ENCODE results near the gene SYNE1. TPM values are rescaled to one million over a fixed set of nuclear protein-coding genes. Genes with fewer than 3 reads are reported as not detected.
"Not testable (repeated sequence)": the region's sequence is repeated elsewhere in the genome, so short reads cannot be mapped to it uniquely, and the experiment has no call there.

SYNE1 gene
- polyA plus RNA-seq, 3 donors = 92.5 to 119 (median 93.6) TPM

DNA sequence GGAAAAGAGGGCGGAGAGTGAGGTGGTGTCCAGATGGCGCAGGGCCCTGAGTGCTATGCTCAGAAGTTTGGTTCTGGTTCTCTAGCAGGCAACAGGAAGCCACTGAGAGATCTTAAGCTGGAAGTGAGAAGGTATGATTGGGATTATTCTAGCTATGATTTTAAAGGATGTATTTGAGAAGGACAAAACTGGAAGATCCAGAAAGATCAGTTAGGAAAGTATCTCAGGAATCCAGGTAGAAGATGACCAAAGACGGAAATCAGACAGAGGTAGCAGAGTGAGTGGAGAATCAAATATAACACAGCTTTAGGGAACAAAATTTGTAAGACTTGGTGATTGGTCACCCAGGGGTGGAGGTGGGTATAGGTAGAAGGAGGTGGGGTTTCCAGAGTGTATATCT is 5.8 kb downstream of the SYNE1 start:
- DNase-seq = no peak

DNA sequence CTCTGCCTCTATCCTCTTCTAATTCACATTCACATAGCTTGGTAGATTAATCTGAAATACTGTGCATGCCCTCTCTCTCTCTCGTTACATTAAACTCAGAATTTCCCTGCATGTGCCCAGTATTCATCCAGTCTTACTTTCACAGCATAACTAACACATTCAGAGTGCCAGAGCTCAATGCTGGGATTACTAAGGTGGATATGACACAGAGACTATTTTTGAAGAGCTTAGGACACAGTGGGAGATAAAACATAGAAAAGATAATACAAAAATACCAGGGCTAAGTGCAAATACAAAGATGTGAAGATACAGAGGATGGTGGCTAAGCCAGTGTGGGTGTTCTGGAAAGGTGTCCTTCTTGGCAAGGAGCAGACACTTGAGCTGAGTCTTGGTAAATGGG is 6.3 kb downstream of the SYNE1 start:
- DNase-seq = no peak

GRCh38 chr6:152625213-152625612 is 11.9 kb downstream of the SYNE1 start:
- DNase-seq = no peak

DNA sequence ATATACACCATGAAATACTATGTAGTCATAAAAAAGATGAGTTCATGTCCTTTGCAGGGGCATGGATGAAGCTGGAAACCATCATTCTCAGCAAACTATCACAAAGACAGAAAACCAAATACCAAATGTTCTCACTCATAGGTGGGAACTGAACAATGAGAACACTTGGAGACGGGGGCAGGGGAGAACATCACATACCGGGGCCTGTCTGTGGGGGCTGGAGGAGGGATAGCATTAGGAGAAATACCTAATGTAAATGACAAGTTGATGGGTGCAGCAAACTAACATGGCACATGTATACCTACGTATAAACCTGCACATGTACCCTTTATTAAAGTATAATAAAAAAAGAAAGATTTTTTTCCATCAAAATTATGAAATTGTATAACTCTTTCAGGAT is 22.4 kb downstream of the SYNE1 start:
- DNase-seq = not testable (repeated sequence)

DNA sequence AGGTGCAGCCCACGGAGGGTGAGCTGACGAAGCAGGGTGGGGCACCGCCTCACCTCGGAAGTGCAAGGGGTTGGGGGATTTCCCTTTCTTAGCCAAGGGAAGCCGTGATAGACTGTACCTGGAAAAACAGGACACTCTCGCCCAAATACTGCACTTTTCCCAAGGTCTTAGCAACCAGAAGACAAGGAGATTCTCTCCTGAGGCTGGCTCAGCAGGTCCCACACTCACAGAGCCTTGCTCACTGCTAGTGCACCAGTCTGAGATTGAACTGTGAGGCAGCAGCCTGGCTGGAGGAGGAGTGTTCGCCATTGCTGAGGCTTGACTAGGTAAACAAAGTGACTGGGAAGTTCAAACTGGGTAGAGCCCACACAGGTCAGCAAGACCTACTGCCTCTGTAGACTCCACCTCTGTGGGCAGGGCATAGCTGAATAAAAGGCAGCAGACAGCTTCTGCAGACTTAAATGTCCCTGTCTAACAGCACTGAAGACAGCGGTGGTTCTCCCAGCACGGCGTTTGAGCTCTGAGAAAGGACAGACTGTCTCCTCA is 28.0 kb downstream of the SYNE1 start:
- DNase-seq = no peak

DNA sequence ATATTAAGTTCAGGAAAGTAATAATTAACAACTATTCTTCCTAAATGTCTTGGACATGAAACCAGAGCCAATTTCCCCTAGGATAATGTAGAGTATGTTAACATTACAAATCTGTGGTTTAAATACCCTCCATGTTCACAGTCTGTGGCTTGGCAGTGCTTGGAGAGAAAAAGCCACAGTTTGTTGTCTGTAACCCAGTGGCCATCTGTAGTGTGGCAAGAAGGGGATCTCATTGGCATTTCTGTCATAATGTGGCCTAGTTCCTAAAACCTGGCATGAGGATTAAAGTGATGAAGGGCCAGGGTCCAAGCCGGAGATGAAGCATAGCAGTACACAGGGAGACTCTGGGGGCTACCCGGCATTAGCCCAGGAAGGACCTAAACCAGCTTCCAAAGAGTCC is 31.2 kb downstream of the SYNE1 start:
- DNase-seq = no peak

DNA sequence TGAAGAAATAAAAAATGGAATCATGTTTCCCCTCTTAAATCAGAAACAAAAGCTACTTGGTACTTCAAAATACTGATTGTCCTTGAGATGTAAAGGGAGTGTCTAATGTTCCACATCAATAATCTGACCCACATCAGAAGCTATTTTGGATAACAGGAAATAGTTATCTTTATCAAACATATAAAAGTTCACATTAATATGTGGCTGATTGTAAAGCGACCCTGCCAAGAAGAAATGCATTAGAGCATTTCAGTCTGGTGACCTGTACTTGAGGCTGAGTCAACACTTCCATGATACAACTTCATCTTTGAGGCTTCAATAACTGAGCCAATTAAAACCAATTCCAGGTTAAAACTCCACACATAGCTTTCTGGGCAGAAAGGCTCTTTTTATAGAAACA is 31.8 kb downstream of the SYNE1 start:
- DNase-seq = no peak

DNA sequence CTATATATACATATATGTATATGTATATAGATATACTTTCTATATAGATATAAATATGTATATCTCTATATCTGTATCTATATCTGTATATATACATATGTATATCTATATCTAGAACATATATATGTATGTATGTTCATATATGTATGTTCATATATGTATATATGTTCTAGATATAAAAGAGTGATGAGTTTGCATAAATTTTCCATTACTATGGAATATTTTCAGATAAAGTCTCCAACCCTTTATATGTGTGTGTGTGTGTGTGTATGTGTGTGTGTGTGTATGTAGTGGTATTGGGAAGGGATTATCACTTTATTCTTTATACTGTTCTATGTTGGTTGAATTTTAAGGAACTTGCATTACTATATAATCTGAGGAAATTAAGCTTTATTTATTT is 33.3 kb downstream of the SYNE1 start:
- DNase-seq = no peak

DNA sequence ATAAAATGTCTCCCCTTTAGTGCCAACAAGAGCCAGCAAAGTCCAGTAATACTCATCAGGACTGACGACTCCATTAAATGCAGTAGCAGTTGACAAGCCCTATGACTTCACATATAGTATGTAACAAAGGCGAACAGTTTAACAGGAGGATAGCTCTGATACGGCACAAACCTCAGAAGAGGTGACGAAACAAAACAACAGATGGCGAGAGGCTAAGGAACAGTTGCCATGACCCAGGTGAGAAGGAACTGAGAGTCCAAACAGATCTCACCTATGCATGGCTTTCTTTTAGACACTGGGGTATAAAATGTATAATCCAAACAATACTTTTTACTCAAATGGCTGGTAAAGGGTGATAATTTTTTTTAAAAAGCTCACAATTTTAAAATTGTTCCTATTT is 37.1 kb downstream of the SYNE1 start:
- no peak for DNase-seq

GRCh38 chr6:152598901-152599537 is 38.1 kb downstream of the SYNE1 start:
- no peak for DNase-seq

DNA sequence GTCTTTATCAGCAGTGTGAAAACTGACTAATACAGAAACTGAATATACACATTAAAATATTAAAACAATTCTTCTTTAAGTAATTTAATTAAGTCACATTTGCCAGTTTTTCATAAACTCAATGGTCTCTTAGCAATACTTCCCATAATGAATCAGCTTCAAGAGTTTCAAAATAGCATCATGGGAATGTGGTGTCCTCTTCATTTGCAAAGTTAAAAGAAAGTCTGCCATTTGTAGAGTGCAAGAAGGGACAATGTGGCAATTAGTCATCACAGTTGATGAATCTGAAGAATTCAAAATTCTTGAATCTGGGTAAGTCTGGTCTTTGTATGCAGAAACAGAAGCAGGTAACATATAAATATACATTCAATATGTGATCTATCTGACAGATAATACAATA is 38.7 kb downstream of the SYNE1 start:
- no peak for DNase-seq

GRCh38 chr6:152596726-152597125 is 40.4 kb downstream of the SYNE1 start:
- DNase-seq = no peak

DNA sequence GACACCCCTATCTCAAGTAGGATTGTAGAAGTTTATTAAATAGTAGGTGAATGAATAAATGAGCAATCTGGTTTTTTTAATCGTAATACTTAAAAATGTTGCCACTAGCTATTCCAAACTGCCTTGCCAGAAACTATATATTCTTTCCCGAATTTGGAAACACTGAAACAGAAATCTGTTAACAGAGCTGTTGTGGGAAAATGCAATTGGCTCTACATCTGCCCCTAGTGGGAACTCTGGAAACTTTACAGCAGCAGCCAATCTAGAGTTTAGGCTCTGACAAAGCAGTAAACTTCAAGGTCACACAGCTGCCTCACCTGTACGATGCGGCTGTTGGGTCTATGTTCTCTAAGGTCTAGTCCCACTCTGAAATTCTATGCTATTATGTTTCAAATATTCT is 41.7 kb downstream of the SYNE1 start:
- DNase-seq = no peak

- DNase-seq = no peak
These were observed 42.5 kb downstream of the SYNE1 start for GRCh38 chr6:152594701-152595100.

DNA sequence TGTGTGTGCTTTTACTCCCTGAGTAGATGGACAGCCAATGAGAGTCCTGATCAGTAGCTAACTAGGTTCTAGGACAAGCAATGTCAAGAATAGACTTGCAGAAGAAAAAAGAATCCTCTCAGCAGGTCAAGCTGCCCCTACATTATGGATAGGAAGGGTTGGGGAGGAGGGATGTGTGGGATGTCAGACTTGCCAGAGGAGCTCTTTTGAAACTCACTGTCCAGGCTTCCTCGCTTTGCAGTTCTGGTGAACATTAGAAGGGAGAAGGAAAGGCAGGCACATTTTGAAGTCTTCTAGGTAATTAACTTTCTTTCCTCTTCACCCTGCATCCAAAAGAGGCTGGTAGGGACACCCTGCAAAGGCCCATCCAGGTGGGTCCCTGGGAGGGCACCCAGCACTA is 48.7 kb downstream of the SYNE1 start:
- DNase-seq = no peak

GRCh38 chr6:152587473-152587872 is 49.7 kb downstream of the SYNE1 start:
- no peak for DNase-seq

DNA sequence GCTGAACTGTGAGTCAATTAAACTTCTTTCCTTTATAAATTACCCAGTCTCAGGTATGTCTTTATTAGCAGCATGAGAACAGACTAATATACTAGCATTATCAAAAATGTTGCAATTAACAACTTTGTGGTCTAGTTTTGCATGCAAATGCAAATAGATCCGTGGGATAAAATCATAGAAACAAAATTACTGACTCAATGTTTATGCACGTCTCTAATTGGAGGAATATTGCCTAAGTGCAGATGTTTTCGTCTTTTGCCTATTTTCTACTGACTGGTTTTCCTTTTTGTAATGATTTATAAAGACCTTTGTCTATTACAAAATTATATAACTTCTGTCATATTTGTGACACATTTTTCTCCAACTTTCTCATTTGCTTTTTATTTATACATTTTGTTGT is 51.9 kb downstream of the SYNE1 start:
- no peak for DNase-seq

GRCh38 chr6:152583888-152584287 is 53.3 kb downstream of the SYNE1 start:
- no peak for DNase-seq

DNA sequence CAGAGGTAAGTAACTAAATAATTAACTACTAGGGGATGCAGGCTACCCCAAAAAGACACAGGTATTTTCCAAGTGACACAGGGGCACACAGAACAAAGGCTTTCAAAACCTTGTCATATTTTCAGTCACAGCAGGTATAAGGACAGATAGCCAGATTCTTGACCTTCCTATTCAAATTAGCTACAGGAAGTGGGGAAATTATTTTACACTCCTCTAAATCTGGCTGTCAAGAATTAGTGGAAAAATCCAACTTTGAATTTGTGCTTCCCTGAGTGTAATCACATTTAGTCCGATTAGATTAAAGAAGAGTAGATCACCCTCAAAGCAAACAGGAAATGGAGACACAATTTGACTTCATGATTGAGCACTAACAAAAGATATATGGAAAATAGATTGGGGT is 60.6 kb downstream of the SYNE1 start:
- no peak for DNase-seq

GRCh38 chr6:152575621-152576150 is 61.5 kb downstream of the SYNE1 start:
- no peak for DNase-seq

- no peak for DNase-seq
These were observed 62.0 kb downstream of the SYNE1 start for GRCh38 chr6:152575161-152575560.

DNA sequence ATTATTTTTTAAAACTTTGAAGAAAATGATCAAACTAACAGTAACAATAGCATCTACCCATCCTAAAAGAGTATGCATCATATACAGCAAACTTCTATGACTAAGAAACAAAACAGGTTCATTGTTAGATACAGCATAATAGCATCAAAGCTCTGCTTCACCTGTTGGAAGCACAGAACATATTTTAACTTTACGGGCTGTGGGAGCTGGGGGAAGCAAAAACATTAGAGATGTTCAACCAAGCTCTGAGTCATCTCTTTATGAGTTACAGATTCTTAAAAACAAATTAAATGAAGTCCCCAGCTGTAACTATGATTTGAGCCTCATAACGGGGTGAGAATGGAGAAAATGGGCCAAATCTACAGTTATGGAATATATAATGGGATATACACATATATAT is 63.4 kb downstream of the SYNE1 start:
- DNase-seq = no peak

GRCh38 chr6:152572338-152573088 is 64.6 kb downstream of the SYNE1 start:
- DNase-seq = peak; percentile 11

Measured in renal pelvis (tissue), 4 donors.